ENCODE measurements around the gene HIBCH.

GRCh38 chr2:190215620-190216019, 104.0 kb downstream of the HIBCH start:
- TF ChIP-seq EZH2phosphoT487 (IDR thresholded peaks at IDR 0.05; ENCODE audit: insufficient read depth, low read depth) (no peak), EZH2 (IDR thresholded peaks at IDR 0.05; ENCODE audit: insufficient read depth, poor library complexity, severe bottlenecking) (no peak)
